Stimulated activated CD8-positive, alpha-beta memory T cell treated with anti-CD3 and anti-CD28 coated beads, Interleukin-15, amount 100 ng/mL, for 4 hours (primary cell): Measurements from ENCODE around the gene MRPL10.
A peak's percentile ranks its signal among the peaks of the same experiment; 100 is the strongest.

Experiments
- DNase-seq, 2 donors: peaks; one replicate each; pipeline ENCODE4 v3.0.0-alpha.2; 2020; ENCODE audit warnings: low read depth in 2 of 2

The MRPL10 gene

DNA sequence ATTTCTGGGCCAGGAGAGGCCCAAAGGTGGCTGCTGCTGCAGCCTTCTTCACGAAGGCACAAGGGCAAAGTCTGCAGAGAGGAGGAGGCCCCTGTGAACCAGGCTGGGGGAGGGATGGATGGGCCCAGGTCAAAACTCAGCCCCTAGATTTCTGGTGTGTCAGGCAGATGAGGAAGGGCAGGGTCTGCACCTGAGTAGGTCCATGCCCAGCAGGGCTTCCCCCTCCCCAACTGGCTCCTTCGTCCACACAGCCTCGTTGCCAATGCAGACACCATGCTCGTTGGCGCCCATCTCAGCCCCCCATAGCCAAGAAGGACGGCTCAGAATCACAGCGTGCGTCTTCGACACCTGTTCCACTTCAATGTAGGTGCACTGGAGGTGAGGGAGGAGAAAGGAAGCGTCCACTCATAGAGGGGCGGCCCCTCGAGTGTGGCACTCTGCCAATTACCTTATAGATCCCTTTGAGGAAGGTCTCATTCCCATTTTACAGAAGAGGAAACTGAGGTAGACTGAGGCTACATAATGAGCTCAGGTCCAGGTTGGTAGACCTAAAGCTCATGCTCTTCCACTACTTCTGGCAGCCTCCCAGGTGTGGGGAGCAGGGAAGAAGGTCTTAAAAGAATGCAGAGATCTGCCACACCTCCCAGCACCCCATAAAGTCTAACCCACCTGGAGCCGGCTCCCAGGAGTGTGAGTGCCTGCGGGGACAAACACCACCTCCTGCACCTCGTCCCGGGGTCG lies 8.8 kb upstream of the MRPL10 start:
- no peak for DNase-seq

DNA sequence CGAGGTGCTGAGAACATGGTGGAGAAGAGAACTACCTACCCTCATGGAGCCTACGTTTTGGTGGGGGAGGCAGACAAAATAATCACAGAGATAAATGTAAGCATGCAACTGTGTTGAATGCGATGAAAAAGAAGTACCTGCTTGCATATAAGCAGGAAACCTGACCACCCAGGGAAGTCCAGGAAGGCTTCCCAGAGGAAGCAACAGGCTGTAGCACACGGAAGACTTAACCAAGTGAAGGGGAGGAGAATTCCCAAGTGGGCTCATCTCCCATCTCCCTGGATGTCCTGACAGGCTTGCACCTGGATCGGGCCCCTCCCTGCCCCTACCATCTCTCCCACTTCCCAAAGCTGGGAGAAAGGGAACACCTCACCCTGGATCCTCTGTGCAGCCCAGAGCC lies 7.7 kb upstream of the MRPL10 start:
- DNase-seq: no peak

DNA sequence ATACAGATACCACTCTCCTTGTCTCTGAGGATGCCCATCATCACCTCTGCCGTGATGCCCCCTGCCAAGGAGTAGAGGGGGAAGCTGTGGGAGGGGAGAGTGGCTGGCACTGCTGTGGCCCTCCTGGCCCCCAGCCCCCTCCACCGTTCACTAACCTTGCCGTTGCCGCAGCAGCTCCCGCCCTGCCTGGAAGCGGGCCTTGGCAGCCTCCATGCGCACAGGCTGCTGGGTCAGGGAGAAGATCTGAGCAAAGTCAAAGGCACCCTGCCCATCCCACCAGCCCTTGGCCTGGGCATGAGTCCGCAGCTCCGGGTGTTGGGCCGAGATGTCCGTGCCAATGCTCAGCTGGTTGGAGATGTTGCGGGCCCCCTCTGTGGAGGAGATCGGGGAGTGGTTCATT lies 7.3 kb upstream of the MRPL10 start:
- no peak for DNase-seq

DNA sequence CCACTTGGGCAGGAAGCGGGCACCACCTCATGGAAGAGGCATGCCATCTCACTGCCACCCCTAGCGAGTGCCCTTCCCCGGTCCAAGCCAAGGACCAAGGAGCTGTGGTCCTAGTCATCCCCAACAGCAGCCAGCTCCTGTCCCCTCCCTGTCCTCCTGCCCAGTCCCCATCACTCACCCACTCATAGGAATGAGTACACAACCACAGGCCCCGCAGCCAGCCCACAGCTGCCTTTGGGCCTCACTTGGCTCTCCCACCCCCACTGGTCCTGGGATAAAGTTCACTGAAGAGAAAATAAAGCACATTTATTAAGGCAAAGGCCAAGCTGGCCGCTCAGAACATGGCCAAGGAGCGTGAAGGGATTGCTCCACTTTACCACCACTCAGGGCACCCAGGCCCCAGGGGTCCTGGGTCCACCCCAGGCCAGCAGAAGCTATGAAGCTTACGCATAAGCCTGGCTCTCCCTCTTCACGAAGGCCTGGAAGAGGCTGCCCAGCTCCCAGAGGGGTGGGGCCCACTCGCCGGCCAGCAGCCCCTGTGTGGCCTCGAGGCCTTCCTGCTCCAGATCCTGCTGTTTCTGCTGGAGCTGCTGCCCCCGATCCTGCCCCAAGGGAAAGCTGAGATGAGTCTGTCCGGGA lies 6.2 kb upstream of the MRPL10 start:
- DNase-seq: no peak

DNA sequence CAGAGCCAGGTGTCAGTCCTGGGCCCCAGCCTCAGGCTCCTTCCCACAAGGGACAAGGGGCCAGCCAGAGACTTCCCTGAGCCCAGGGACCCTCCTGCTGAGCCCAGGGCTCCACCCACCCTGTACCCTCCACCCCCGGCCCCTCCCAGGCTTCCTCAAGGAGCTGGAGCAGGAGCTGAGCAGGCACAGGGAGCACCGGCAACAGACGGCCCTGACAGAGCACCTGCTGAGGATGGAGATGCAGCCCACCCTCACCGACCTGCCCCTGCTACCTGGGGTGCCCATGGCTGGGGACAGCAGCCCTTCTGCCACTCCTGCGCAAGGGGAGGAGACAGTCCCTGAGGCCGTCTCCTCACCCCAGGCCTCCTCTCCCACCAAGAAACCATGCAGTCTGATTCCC lies 5.3 kb upstream of the MRPL10 start:
- no peak for DNase-seq

DNA sequence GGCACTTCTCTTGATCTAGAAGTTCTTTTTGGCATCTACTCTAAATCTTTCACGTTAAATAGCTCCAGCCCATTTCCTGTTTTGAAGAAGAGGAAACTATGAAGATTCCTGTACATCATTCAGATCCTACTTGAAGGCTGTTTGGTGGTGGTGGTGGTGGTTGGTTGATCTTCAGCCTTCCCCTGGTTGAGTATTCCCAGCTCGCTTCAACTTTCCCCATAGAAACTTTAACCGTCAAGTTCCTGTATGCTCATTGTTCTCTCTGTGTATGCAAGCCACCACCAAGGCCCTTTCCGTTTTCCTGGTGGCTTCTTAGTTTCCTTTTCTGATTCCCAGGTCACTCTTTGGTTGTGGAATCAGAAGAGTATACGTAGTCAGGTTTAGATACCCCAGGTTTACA lies 3.4 kb upstream of the MRPL10 start:
- no peak for DNase-seq

DNA sequence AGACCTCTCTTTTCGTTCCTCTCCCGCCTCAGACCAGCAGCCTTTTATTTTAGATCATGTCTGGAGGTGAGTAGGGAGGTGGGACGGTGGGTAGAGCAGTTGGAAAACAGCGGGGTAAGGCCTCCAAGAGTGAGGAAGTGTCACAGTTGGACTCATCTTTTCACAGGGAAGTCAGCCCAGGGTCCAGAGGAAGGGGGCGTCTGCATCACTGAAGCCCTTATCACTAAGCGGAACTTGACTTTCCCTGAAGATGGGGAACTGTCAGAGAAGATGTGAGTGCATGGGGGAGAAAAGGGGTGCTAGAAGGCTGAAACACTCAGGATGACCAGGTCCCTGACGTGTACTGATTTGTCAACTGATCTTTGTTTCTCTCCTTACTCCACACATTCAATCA lies 590 bp upstream of the MRPL10 start:
- DNase-seq: no peak

DNA sequence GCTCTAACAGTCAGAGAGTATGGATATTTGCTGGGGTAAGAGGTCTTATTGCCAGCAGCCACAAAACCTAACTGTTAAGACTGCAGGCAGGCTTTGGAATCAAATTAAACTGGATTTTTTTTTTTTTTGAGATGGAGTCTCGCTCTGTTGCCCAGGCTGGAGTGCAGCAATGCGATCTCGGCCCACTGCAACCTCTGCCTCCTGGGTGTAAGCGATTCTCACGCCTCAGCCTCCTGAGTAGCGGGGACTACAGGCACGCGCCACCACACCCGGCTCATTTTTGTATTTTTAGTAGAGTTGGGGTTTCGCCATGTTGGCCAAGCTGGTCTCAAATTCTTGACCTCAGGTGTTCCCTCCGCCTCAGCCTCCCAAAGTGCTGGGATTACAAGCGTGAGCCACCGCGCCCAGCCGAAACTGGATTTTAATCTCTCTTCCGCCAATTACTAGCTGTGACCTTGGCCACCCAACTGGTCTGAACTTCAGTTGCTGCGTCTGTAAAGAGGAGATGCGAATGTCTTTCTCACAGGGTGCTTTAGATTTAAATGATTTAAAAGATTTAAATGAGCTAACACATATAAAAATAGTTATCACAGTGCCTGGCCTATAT lies 842 bp downstream of the MRPL10 start:
- no peak for DNase-seq

DNA sequence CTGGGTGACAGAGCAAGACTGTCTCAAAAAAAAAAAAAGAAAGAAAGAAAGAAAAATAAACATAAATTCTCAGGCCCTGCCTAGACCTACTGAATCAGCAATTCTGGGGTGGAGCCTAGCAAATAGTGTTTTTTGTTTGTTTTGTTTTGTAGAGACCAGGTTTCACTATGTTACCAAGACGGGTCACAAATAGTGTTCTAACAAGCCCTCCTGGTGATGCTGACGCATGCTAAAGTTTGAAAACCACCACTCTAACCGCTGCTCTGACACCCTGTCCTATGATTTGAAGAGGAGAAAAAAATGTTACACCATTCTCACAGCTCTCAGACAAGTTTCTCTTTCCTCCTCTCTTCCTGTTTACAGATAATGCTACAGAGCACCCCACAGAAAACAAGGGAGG lies 1.5 kb downstream of the MRPL10 start:
- no peak for DNase-seq

DNA sequence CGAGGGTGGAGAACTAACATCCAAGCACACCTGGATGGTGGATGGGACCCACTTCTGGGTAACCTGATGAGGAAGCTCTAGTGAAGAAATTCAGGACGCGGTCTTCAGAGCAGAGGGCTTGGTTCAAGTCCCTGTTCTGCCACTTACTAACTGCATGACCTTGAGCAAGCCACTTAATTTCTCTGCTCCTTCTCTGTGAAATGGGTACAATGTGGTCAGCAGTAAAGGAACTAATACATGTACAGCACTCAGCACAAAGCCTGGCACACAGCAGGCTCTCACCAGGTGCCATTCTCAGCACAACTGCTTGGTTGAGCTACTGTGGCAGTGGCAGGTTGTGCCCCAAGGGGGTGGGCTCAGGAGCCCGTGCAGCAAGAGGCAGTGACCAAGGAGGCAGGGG lies 7.8 kb downstream of the MRPL10 start:
- no peak for DNase-seq

DNA sequence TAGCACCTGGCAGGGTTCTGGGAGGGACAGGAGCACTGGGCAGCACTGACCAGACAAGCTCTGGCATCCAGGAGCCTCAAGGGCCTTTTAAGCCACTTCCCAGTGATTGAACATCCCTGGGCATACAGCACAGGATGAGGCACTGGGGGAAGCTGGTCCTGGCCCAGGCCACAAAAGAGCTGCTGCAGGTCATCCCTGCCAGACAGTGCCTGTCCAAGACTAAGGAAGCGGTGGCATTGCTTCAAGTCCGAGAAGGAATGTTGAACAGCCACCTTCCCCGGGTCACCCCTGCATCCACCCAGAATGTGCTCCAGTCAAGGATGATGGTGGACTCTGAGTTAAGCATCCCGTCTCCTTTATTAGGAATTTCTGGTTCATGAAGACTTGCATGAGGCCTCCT lies 8.6 kb downstream of the MRPL10 start:
- DNase-seq: no peak

DNA sequence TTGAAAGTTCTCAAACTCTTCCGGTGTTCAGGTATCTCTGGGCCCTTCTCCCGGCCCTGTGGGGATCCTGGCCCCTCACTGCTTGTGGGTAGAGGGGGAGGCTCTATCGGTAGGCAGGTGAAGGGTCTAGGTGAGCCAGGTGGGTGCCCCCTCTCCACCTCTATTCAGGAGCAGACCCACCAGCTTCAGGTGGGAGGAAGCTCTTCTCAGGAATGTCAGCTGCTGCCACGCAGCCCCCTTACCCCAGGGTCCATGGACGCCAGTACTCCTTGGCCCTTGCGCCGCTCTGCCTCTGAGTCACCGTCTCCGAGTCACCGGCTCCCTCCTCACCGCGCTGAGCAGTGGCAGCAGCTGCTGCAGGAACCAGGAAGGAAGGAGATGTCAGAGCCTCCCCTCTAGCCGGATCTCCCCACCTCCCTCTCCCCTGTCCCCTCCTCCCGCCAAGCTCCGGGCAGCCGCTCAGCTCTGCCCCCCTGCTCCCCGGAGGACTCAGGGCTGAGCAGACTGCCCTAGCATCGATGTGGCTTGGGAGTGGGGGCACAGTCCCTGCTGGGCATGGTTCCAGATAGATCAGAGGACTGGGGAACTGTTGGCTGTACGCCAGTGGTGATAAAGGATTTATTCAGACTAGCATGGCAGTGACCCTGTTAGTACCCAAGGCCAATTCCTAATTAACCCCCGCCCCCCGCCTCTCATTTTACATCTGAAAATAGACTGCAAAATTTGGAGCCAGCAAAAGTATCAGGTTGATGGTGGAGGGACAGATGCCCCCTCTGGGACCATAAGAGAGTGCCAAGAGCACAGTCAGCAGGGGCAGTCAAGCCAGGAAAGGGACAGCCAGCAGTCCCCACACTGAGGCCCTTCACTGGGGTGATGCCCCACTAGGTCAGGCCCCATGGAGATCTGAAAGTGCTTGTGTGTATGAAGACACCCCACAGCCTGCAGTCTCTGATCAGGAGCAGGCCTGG lies 9.6 kb downstream of the MRPL10 start, which contains the start of gene OSBPL7:
TSS of gene OSBPL7 (minus strand) at position 371 of the 968 bp plus-strand sequence. CDS start 1,516 bp downstream, outside the sequence.
- peak; percentile 57 to 63 for DNase-seq

DNA sequence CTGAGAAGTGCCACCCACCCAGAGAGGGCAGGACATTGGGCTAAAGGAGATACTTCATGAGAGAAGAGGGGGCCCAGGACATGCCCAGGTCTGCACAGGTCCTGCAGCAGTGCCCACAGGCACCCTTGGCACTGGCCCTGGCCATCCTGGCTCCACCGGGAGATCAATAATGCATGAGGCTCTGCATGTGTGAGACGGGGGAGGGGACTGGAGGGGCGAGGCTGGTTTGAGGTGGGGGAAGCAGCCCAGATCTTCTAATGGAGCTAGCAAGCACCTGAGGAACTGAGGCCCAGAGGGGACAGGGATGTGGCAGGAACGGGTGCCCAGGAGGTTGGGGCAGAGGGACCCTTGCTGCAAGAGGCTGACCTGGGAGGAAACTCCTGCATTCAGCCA lies 10.3 kb downstream of the MRPL10 start:
- no peak for DNase-seq

DNA sequence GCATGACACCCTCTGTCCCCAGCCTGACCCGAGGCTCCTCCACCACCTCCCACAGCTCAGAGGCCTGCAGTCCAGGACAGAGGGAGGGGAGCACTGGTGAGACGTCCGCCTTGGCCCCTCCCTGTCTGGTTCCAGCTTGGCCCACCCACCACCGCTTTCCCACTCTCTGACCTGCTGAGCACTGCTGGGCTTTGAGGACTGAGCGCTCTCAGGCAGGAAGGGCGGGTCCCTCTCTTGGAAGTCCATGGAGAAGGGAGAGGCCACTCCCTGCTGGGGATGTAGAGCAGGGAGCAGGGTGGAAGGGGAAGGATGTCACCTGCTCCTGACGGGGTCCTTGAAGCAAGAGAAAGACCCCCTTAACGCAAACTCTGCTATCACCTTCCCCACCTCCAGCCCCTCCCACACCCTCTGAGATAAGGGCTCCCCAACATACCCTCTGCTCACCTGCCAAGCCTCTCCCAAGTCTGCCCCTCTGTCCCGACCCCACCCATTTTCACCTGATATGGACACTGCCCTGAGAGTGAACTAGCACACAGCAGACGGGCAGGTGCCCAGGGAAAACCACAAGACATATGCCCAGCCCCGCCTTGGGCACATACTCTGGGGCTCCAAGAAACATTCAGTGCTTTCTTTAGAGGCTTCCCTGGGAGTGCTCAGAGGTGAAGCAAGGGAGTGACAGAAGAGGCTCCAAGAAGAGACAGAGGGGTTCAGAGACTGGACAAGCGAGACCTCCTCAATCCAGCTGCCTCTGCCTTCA lies 11.1 kb downstream of the MRPL10 start:
- DNase-seq: no peak

DNA sequence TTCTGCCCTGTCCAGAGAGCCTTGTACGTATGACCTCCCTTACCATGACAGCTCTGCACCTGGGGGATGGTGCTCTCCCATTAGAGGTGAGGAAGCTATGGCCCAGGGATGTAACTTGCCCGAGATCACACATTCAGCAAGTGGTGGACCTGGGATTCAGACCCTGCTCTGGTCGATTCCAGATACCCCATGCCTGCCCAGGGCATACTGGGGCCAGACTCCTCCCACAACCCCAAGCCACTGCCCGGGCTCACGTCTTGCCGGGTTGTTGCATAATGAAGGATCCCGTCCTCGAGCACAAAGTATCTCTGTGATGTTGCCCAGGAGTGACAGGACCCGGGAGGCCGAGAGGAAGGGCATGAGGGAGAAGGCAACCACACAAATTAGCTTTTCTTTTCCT lies 11.9 kb downstream of the MRPL10 start:
- no peak for DNase-seq

DNA sequence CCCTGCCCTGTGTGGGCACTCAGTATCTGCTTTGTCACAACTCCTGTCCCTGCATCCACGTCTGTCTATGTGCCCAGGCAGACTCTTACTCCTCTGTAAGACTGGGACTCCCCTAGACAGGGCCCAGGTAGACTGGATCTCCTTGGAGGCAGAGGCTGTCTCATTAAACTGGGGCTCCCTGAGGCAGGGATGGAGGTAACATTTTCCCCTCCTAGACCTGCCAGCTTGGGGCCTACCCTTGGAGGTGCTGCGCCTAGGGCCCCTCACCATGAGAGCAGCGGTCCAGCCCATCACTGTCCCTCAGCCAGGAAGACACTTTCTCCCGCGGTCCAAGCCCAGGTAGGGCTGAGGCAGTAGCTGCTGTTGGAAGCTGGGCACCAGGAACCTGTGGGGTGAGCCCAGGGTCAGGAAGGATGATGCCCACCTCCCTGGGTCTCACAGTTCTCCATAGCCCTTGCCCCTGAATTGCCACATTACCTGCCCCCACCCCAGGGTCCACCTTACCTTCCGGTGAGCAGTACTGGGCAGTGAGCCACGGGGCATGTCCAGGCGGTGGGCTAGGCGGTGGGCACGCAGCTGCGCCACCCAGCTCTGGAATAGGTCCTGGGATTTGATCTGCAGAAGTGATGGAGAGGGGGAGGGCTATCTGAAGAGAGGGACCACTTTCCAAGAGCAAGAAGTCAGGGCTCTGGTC lies 13.2 kb downstream of the MRPL10 start:
- DNase-seq: no peak

DNA sequence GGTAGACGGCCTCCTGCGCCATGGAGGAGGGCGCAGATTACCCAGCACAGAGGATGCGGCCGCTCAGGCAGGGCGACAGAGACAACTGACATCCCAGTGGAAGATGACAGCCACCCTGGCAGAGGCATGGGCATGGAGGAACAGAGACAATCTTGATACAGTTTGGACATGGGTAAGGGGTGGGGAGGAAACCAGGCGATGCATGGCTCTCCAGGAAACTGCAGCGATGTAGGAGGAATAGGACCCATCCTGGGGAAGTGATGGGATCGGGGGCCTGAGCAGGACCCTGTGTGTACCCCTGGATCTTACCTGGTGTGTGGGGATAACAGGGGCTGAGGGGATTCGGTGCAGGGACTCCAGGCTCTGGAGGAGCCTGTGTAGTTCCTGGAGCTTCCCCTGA lies 14.4 kb downstream of the MRPL10 start:
- no peak for DNase-seq

DNA sequence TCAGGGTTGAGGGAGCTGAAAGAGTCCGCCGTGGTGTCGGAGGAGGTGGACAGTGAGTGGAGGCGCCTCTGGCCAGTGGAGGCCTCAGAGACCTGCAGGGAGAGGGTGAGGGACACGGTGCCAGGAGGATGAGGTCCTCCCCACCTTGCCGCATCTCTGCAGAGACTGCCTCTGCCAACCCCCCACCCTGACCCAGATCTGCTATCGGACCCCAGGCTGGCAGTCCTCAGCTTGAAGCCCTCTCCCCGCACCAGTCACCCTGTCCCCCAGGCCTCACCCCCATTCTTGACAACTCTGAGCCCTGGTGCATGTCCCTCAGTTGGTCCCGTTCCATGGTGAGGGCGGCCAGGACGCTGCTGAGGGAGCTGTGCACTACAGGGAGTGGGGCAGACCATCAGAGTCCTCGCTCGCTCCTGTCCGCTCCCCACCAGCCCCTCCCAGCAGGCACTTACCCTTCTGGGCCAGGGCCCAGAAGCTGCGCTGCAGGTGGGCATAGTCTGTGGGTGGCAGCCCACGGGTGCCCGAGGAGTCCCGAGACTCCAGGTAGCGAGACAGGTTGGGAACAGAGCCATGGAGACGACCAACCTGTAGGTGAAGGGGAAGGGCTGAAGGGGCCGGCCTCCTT lies 15.1 kb downstream of the MRPL10 start:
- DNase-seq: no peak

DNA sequence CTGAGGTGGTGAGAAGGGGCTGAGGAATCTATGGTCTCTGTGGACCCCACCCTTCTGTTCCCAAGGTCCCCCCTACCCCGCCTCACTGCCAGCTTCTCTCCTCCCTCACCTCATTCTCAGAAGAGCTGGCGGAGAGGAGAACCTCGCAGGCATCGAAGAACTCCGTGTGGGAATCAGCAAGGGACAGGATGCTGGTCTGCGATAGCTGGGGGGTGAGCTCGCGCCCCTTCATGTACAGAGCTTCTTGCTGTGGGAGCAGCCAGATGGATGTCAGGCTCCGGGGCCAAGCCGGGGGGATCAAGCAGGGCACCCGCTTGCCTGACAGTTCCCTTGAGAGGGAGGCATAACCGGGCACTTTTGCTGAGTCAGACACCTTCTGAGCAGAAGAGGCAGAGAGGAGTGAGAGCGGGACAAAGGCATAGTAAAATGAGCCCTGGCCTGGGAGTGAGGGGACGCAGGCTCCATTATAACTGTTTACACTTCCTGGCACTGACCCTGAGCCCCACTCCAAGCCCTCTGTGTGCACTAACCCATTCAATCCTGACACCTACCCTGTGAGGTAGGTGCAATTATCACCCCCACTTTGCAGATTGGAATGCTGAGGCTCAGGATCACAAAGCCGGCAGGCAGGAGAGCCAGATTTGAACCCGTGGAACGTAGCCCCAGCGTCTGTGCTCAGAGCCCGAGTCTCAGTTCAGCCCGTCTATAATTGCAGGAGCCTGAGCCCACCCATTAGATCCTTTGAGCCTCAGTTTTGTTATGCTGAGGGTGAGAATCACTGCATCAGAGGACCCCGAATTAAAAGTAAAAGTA lies 16.0 kb downstream of the MRPL10 start:
- DNase-seq: no peak
